IMR-90 (cell line): ENCODE data around the gene NPHS1. TPM values are rescaled to one million over a fixed set of nuclear protein-coding genes. Genes with fewer than 3 reads are reported as not detected.

Experiments used
- ATAC-seq: fragments of 200-7000 bp; cut with Tn5 transposase; 2 replicates; pipeline ENCODE4 v1.9.1; 2020; ENCODE audit warnings: low read depth, mild to moderate bottlenecking, moderate library complexity
- BruUV-seq: library from RNA; stranded (reverse); fragments of 400-500 nt; replicated peaks from 2 replicates; lab custom pipeline; 2021; lab: Mats Ljungman, UMichigan
- CTCF ChIA-PET: fragments of 300-600 bp; formaldehyde crosslinking; extraction: SDS; loops from one replicate; lab custom pipeline; 2021; ENCODE audit warnings: antibody characterized with exemption; lab: Yijun Ruan, JAX
- POLR2A ChIA-PET: fragments of 300-600 bp; sonication (Branson Sonifier 250); formaldehyde crosslinking; loops from one replicate; lab custom pipeline; 2022; ENCODE audit warnings: antibody characterized with exemption; ENCODE audit not compliant: unreplicated experiment; lab: Charles Lee
- DNase-seq: peaks from one replicate; pipeline ENCODE4 v3.0.0; 2013
- H2AFZ ChIP-seq: replicated peaks from 2 replicates; pipeline ENCODE3; 2013; ENCODE audit warnings: low read length, mild to moderate bottlenecking; ENCODE audit not compliant: poor library complexity
- H2AK5ac ChIP-seq: 2 replicates; pipeline ENCODE4 v1.6.1; 2013; ENCODE audit warnings: low read depth, low read length, inconsistent platforms
- H2AK9ac ChIP-seq: replicated peaks from 2 replicates; pipeline ENCODE3; 2013; ENCODE audit warnings: mild to moderate bottlenecking, low read depth, low read length, moderate library complexity; ENCODE audit not compliant: poor library complexity
- H2BK120ac ChIP-seq: 2 replicates; pipeline ENCODE4 v1.6.1; 2013; ENCODE audit warnings: low read depth, low read length, inconsistent platforms
- H2BK15ac ChIP-seq: 3 replicates; pipeline ENCODE4 v1.6.1; 2013; ENCODE audit warnings: low read depth, low read length, inconsistent platforms
- H2BK20ac ChIP-seq: 2 replicates; pipeline ENCODE4 v1.6.1; 2013; ENCODE audit warnings: low read depth, mild to moderate bottlenecking, inconsistent platforms, low read length, moderate library complexity
- H2BK5ac ChIP-seq: 2 replicates; pipeline ENCODE4 v1.6.1; 2013; ENCODE audit warnings: mild to moderate bottlenecking, low read depth, low read length, inconsistent platforms; ENCODE audit not compliant: poor library complexity, severe bottlenecking
- H3K14ac ChIP-seq: replicated peaks from 2 replicates; pipeline ENCODE4 v1.6.1; 2013; ENCODE audit warnings: low read depth, low read length, inconsistent platforms
- H3K18ac ChIP-seq: 2 replicates; pipeline ENCODE4 v1.6.1; 2013; ENCODE audit warnings: low read depth, low read length, control low read depth
- H3K23ac ChIP-seq: 2 replicates; pipeline ENCODE4 v1.6.1; 2013; ENCODE audit warnings: low read depth, low read length, inconsistent platforms
- H3K27ac ChIP-seq: 2 replicates; pipeline ENCODE4 v1.5.1; 2013; ENCODE audit warnings: mild to moderate bottlenecking, control low read depth, low read length; ENCODE audit not compliant: insufficient read depth
- H3K27me3 ChIP-seq: 2 replicates; pipeline ENCODE4 v1.6.1; 2013; ENCODE audit warnings: low read length; ENCODE audit not compliant: control insufficient read depth, insufficient read depth
- H3K36me3 ChIP-seq: 2 replicates; pipeline ENCODE4 v1.6.1; 2013; ENCODE audit warnings: low read length, mixed read lengths; ENCODE audit not compliant: control insufficient read depth, insufficient read depth
- H3K4ac ChIP-seq: 2 replicates; pipeline ENCODE4 v1.6.1; 2013; ENCODE audit warnings: low read depth, low read length, inconsistent platforms
- H3K4me1 ChIP-seq: 2 replicates; pipeline ENCODE4 v1.6.1; 2013; ENCODE audit warnings: low read length, mixed read lengths; ENCODE audit not compliant: control insufficient read depth, insufficient read depth
- H3K4me2 ChIP-seq: 2 replicates; pipeline ENCODE4 v1.6.1; 2013; ENCODE audit warnings: low read depth, mild to moderate bottlenecking, control low read depth, low read length, moderate library complexity
- H3K4me3 ChIP-seq: 2 replicates; pipeline ENCODE4 v1.5.1; 2013; ENCODE audit warnings: low read depth, mild to moderate bottlenecking, control low read depth, low read length, moderate library complexity; ENCODE audit not compliant: insufficient read depth
- H3K56ac ChIP-seq: 2 replicates; pipeline ENCODE4 v1.6.1; 2013; ENCODE audit warnings: low read length, inconsistent platforms; ENCODE audit not compliant: insufficient read depth; ENCODE audit errors: extremely low read depth
- H3K79me1 ChIP-seq, 2 experiments: 2 replicates each; pipeline ENCODE4 v1.6.1; 2013; ENCODE audit warnings: low read length in 2 of 2, inconsistent platforms in 1 of 2, low read depth in 1 of 2
- H3K9ac ChIP-seq: 2 replicates; pipeline ENCODE4 v1.6.1; 2013; ENCODE audit warnings: low read depth, low read length, control low read depth
- H3K9me1 ChIP-seq: 2 replicates; pipeline ENCODE4 v1.6.1; 2013; ENCODE audit warnings: low read length, inconsistent platforms; ENCODE audit not compliant: insufficient read depth
- H3K9me3 ChIP-seq: 2 replicates; pipeline ENCODE4 v1.6.1; 2013; ENCODE audit warnings: low read length; ENCODE audit not compliant: control insufficient read depth, insufficient read depth
- H4K20me1 ChIP-seq: 2 replicates; pipeline ENCODE4 v1.6.1; 2013; ENCODE audit warnings: low read length, inconsistent platforms; ENCODE audit not compliant: insufficient read depth
- H4K5ac ChIP-seq: 2 replicates; pipeline ENCODE4 v1.6.1; 2013; ENCODE audit warnings: mild to moderate bottlenecking, low read depth, low read length, control low read depth
- H4K8ac ChIP-seq, 2 experiments: 2 replicates each; pipeline ENCODE4 v1.6.1; 2013; ENCODE audit warnings: low read depth in 2 of 2, low read length in 2 of 2, control low read depth in 1 of 2, inconsistent platforms in 1 of 2
- H4K91ac ChIP-seq: 2 replicates; pipeline ENCODE4 v1.6.1; 2013; ENCODE audit warnings: low read depth, low read length, inconsistent platforms; ENCODE audit not compliant: insufficient read depth
- BHLHE40 ChIP-seq: fragments of 150-350 bp; IDR thresholded peaks from 2 replicates; pipeline ENCODE4 v1.6.1; 2016; ENCODE audit warnings: mild to moderate bottlenecking, low read depth, low read length
- CEBPB ChIP-seq: IDR thresholded peaks from 2 replicates; pipeline ENCODE4 v1.6.1; 2012; ENCODE audit warnings: low read depth, low read length, improper control_type of control experiment
- CHD1 ChIP-seq: IDR thresholded peaks from 2 replicates; pipeline ENCODE4 v1.6.1; 2012; ENCODE audit warnings: low read depth, low read length, improper control_type of control experiment
- FOS ChIP-seq: fragments of 150-350 bp; IDR thresholded peaks from 2 replicates; pipeline ENCODE4 v1.6.1; 2016; ENCODE audit warnings: low read depth, low read length
- MAZ ChIP-seq: IDR thresholded peaks from 2 replicates; pipeline ENCODE4 v1.6.1; 2012; ENCODE audit warnings: low read depth, mild to moderate bottlenecking, low read length, improper control_type of control experiment, moderate library complexity, borderline replicate concordance
- MXI1 ChIP-seq: IDR thresholded peaks from 2 replicates; pipeline ENCODE4 v1.6.1; 2012; ENCODE audit warnings: low read depth, mild to moderate bottlenecking, low read length, moderate library complexity, borderline replicate concordance
- NFE2L2 ChIP-seq: fragments of 150-350 bp; IDR thresholded peaks from 2 replicates; pipeline ENCODE4 v1.6.1; 2016; ENCODE audit warnings: low read depth, mild to moderate bottlenecking, low read length
- POLR2A ChIP-seq: IDR thresholded peaks from 2 replicates; pipeline ENCODE4 v1.6.1; 2012; ENCODE audit warnings: mild to moderate bottlenecking, low read depth, low read length
- RCOR1 ChIP-seq: IDR thresholded peaks from 2 replicates; pipeline ENCODE4 v1.6.1; 2012; ENCODE audit warnings: mild to moderate bottlenecking, low read length, improper control_type of control experiment; ENCODE audit not compliant: insufficient replicate concordance
- RFX5 ChIP-seq: IDR thresholded peaks from 2 replicates; pipeline ENCODE4 v1.8.0; 2012; ENCODE audit warnings: low read depth, mild to moderate bottlenecking, low read length, moderate library complexity
- SMC3 ChIP-seq: fragments of 150-350 bp; IDR thresholded peaks from 2 replicates; pipeline ENCODE4 v1.6.1; 2016; ENCODE audit warnings: low read depth, mild to moderate bottlenecking, antibody characterized with exemption, low read length, moderate library complexity
- WGBS, 2 experiments: methylation state at CpG; one replicate each; pipeline versions ENCODE4 v1.1.5 to v1.1.7; 2013; ENCODE audit warnings: missing lambda C conversion rate in 2 of 2; ENCODE audit not compliant: insufficient read length in 1 of 2; ENCODE audit errors: extremely low coverage in 2 of 2; 5-methylcytosine and 5-hydroxymethylcytosine counted together
- dilution Hi-C: fragments of 300-500 bp; cut with HindIII; formaldehyde crosslinking; loops from one replicate; pipeline ENCODE4 v1.14.3; 2018; ENCODE audit warnings: low sequenced_read_pairs; ENCODE audit not compliant: unreplicated experiment
- in situ Hi-C: fragments of 300-500 bp; cut with MboI; formaldehyde crosslinking; loops from 3 replicates; pipeline ENCODE4 v1.14.3; 2019; ENCODE audit warnings: low sequenced_read_pairs, inconsistent platforms, mixed read lengths
- intact Hi-C: fragments of 100-400 bp; cut with micrococcal nuclease; formaldehyde crosslinking; loops from 2 replicates; pipeline ENCODE4 v1.10.0; 2022
- polyA plus RNA-seq, 3 experiments: library from polyadenylated mRNA; depleted of rRNA; stranded (reverse); fragments of >200 nt; gene quantifications; 2 replicates each; pipeline ENCODE4 v1.2.3, GENCODE V29; 2012; ENCODE audit warnings: low replicate concordance in 1 of 3
- total RNA-seq: library from RNA; depleted of rRNA; stranded (reverse); fragments of >200 nt; gene quantifications from 2 replicates; pipeline ENCODE4 v1.2.3, GENCODE V29; 2012
- TF ChIP-seq, protein P1 (sequence below): fragments of 150-350 bp; IDR thresholded peaks from 2 replicates; pipeline ENCODE4 v1.6.1; 2017; ENCODE audit warnings: mild to moderate bottlenecking, antibody characterized with exemption, low read length, low read depth
- TF ChIP-seq, protein P2 (sequence below): conservative IDR thresholded peaks from 2 replicates; pipeline ENCODE4 v1.5.1; 2012; ENCODE audit warnings: mild to moderate bottlenecking, low read depth, low read length, improper control_type of control experiment

Gene NPHS1
- total and polyA plus RNA-seq, 2 of the 4 experiments (the other 2 are of a cell fraction), result not detected

GRCh38 chr19:35860818-35861639 lies 8.7 kb upstream of the NPHS1 start:
- in situ Hi-C loops (no loop called here), dilution Hi-C loops (no loop called here), intact Hi-C loops (no loop called here)
- Histone ChIP-seq H4K8ac (no peak overlapping the region), H2AFZ (peak overlapping the region; percentile 72), H3K27ac (no peak overlapping the region), H3K79me1 (no peaks in the 10 kb centered on the region), H3K4me3 (no peak overlapping the region), H3K14ac (no peak overlapping the region), H2AK5ac (no peak overlapping the region), H4K20me1 (no peaks in the 10 kb centered on the region; the same call in 1 of the 2 replicates), H4K91ac (no peak overlapping the region), H2BK120ac (no peak overlapping the region), H3K9me1 (no peaks in the 10 kb centered on the region), H3K18ac (no peak overlapping the region), H3K4me2 (no peak overlapping the region), H3K56ac (no peak overlapping the region), H3K23ac (no peak overlapping the region), H3K36me3 (no peaks in the 10 kb centered on the region), H3K9ac (no peak overlapping the region), H3K27me3 (peaks cover 73% of the 10 kb centered on the region), H2BK15ac (no peak overlapping the region), H2BK20ac (no peak overlapping the region), H3K4me1 (no peaks in the 10 kb centered on the region; the same call in 1 of the 2 replicates), H3K4ac (no peak overlapping the region), H2AK9ac (no peak overlapping the region), H4K5ac (no peak overlapping the region), H2BK5ac (no peak overlapping the region), H3K9me3 (no peaks in the 10 kb centered on the region)
- CTCF ChIA-PET, result no interaction called here
- ATAC-seq (no peak), DNase-seq (no peak)
- WGBS, 2 experiments, result 12% methylated on average over 23 of the region's 55 CpGs; no CpG with 5 or more reads in 1 of the 2 experiments
- TF ChIP-seq CEBPB, result no peak
- TF ChIP-seq POLR2A, result no peak
- TF ChIP-seq, protein P1, sequence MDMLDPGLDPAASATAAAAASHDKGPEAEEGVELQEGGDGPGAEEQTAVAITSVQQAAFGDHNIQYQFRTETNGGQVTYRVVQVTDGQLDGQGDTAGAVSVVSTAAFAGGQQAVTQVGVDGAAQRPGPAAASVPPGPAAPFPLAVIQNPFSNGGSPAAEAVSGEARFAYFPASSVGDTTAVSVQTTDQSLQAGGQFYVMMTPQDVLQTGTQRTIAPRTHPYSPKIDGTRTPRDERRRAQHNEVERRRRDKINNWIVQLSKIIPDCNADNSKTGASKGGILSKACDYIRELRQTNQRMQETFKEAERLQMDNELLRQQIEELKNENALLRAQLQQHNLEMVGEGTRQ, result no peak
- TF ChIP-seq RCOR1, result no peak
- TF ChIP-seq NFE2L2, result no peak
- no peak for TF ChIP-seq MAZ
- TF ChIP-seq CHD1, result no peak
- no peak for TF ChIP-seq MXI1
- TF ChIP-seq RFX5, result no peak
- TF ChIP-seq FOS, result no peak
- no peak for TF ChIP-seq BHLHE40
- TF ChIP-seq, protein P2, sequence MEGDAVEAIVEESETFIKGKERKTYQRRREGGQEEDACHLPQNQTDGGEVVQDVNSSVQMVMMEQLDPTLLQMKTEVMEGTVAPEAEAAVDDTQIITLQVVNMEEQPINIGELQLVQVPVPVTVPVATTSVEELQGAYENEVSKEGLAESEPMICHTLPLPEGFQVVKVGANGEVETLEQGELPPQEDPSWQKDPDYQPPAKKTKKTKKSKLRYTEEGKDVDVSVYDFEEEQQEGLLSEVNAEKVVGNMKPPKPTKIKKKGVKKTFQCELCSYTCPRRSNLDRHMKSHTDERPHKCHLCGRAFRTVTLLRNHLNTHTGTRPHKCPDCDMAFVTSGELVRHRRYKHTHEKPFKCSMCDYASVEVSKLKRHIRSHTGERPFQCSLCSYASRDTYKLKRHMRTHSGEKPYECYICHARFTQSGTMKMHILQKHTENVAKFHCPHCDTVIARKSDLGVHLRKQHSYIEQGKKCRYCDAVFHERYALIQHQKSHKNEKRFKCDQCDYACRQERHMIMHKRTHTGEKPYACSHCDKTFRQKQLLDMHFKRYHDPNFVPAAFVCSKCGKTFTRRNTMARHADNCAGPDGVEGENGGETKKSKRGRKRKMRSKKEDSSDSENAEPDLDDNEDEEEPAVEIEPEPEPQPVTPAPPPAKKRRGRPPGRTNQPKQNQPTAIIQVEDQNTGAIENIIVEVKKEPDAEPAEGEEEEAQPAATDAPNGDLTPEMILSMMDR, result no peak
- TF ChIP-seq SMC3, result no peak
- POLR2A ChIA-PET, result no interaction called here
- no TSS peak for BruUV-seq
